ELR (cell line): ENCODE measurements around the gene PID1.

Experiments
- DNase-seq: peaks from one replicate; pipeline ENCODE4 v3.0.0-alpha.2; 2015; ENCODE audit warnings: low read depth

PID1 gene, protein sequence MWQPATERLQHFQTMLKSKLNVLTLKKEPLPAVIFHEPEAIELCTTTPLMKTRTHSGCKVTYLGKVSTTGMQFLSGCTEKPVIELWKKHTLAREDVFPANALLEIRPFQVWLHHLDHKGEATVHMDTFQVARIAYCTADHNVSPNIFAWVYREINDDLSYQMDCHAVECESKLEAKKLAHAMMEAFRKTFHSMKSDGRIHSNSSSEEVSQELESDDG

DNA sequence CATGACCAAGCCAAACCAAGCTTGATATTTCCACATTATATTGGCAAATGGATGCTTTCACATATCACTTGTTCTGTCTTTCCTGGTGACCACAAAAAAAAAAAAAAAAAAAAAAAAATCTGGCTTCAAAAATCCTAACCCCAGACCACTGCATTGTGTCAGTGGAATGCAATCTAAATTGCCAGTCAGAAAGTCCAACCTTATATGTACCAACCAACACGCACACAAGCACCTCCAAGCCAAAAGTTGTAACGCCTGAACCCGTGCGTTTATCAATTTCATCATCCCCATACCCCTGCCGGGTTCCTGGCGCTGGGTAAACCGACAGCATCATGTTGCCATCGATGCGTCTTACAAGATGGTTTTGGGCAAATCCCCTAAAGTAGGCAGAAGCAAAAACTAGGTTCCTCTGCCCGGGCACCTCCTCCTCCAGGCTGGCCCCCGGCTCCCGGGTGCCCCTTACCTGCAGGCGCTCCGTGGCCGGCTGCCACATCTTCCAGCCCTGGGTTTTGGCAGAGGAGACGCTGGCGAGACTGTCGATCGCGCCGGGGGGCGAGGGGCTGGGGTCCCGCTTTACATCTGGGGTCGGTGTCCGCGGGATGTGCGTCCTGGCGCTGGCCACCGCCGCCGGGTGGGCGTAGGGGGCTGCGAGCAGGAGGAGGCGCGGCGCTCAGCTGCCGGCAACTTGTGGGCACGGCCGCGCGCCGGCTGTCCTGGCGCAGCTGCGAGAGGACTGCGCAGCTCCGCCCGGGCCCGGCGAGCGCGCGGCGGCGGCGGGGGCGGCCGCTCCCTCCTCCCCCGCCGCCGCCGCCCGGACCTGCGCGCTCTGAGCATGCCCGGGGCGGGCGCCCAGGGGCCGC, at the start of gene PID1:
TSS of gene PID1 (minus strand) at position 737 of the 860 bp plus-strand sequence. CDS start at position 493, 244 bp downstream.
- peak; percentile 74 for DNase-seq

DNA sequence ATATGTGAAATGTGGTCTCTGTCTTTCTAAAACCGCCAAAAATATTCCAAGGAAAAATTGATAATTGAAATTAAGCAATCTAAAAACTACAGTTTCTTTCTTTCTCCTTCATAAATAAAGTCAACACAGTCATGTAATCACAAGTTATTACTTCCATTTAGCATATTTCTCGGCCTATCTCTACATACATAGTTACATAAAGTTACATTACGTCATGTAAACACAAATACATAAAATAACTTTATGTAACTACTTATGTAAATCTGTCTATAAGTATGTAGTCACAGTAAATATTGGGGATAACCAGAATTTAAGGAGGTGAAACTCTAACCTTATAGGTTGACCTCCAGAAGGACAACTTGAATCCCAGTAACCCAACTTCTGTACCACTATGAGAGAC, 48.5 kb upstream of the PID1 start:
- no peak for DNase-seq

DNA sequence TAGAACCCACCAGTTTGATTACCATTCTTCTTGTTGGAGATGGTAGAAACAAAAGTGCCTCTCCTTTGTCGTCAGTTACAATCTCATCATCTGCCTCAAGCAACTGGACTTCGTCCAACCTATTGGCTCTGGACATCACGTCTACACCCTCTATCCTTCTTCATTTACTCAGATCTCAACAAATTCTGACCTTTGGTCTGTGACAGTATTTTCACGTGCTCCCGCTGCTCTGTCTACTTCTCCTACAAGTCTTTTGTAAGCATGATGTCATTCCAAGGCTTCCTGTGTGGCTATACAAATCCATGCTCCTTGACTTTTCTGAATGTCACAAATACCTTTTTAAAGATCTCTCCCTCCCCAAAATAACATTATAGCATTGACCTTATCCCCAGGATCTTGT, 43.0 kb upstream of the PID1 start:
- peak; percentile 34 for DNase-seq

DNA sequence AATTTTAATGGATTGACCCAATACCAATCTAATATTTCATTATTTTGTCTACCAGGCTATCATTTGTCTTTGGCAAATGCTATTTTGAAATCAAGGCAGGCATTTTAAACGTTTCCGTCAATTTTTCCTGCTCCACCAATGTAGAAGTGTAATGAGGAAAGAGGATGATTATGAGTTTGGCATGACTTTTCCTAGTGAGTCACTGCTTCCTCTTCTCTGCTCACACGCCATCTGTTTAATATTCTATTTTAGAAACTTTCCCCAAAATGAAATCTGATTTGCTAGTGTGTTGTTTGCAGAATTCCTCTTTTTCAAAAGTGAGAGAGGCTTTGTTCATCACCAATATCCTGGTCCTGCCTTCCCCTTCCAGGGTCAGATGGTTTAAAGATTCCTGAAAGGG, 42.5 kb upstream of the PID1 start:
- peak; percentile 84 for DNase-seq

DNA sequence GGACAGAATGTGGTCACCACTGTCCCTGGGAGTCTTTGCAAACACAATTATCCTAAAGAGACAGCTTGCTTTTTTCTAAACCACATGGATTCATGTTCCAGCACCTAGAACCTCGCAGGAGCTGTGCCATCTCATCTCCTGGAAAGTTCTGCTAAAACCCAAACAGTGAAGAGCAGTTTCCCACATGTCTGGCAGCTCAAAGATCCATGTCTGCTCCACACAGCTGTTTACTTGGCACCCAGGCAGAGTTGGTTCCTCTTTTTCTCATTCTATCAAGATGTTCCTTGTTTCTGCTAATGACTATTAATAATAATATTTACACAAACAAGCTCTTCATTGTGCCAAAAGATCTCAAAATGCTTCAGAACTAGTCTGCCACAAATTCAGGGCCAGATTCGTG, 30.1 kb upstream of the PID1 start:
- no peak for DNase-seq

DNA sequence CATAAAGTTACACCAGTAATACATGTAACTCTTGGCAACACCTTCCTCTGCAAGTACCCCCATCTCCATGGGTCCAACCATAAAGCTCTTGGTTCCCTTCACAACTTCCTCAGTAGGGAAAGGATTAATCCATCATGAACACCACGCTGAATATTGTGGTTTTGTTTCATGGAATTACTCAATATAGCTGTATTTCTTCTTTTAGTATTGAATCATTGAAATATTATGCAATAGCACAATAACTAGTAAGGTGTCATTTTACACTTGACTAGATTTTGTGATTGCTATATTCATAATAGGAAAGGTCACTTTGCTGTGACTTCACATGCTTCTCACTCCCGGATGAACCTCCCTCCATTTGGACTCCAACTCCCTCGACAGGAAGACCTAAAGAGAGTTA, 29.7 kb upstream of the PID1 start:
- DNase-seq, result peak; percentile 32

DNA sequence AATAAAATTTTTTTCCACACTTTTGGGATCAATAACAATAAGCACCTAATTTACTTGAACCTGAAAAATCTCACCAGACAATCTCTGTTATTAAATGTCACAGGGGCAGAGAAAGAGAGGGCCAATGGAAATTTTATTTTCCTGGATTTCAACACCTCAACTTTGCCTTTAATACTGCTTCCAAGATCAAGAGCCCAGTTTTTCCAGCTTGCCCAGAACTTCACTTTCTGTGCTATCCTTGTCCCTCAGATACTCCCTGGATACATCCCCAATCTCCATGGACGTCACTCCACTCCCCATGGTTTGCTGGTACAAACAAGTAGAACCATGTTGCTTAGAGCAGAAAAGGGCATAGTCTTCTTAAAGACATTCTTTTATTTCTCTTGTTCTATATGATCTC, 29.3 kb upstream of the PID1 start:
- no peak for DNase-seq

DNA sequence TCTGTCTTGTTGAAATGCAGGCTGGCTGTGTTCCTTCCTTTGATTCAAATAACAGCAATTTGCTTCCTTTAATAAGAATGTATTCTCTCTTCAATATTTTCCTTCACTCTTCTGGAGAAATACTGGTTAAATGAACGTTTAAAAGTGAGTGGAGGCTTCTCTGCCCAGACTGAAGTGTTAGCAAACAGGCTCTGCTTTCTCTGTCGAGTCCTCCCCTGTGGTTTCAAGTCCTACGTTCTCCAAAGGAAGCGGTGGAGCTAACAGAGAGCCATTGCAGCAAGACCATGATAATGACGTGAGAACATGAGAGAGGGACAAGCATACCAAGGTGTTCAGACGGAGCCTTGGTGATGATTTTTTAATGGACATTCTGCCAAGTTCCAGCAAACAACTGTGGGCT, 26.2 kb upstream of the PID1 start:
- no peak for DNase-seq

DNA sequence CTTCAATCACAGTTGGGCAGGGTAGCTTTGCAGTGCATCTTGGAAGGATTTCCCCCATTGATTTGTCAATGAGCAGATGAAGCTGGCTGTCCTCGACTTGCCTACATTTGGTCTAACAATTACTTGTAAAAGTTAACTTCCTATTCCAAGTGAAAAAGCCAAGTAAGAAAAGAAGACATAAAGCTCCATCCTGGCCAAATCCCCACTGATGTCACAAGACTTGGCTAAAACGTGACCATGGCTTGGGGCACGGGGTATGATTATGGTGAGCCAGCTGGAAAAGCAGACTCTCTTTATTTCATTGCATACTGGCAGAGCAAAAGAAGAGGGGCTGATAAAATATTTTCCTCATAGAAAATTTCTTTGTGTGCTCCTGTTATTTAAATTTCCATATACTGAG, 25.4 kb upstream of the PID1 start:
- DNase-seq, result no peak

DNA sequence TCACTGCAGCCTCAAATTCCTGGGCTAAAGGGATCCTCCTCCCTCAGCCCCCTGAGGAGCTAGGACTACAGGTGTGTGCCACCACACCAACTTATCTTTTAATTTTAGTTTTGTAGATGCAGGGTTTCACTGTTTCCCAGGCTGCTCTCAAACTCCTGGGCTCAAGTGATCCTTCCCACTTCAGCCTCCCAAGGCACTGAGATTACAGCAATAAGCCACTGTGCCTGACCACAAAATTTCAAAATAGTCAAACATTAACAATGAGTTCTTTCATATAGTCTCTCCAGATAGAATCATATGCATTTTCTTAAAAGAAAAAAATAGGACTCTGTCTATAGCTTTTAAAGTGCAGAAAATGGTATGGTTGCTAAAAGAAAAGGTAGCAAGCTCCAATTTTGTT, 24.9 kb upstream of the PID1 start:
- peak; percentile 25 for DNase-seq

DNA sequence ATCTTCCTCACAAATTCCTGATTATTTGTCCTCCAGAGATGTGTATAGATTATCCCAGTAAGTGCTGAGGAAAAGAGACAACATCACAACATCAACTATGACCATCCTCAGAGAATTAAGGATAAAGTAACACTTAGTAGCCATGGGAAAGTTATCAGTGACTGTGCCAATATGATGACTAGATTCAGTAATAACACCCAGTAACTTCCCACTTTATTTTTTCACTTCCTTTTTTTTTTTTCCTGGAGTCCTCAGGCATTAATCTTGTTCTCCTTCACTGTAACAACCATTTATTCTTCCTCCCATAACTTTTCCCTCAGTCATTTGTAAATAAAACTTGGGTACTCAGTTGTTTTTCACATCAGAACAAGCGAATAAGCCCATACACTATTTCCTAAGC, 16.7 kb upstream of the PID1 start:
- DNase-seq, result no peak

DNA sequence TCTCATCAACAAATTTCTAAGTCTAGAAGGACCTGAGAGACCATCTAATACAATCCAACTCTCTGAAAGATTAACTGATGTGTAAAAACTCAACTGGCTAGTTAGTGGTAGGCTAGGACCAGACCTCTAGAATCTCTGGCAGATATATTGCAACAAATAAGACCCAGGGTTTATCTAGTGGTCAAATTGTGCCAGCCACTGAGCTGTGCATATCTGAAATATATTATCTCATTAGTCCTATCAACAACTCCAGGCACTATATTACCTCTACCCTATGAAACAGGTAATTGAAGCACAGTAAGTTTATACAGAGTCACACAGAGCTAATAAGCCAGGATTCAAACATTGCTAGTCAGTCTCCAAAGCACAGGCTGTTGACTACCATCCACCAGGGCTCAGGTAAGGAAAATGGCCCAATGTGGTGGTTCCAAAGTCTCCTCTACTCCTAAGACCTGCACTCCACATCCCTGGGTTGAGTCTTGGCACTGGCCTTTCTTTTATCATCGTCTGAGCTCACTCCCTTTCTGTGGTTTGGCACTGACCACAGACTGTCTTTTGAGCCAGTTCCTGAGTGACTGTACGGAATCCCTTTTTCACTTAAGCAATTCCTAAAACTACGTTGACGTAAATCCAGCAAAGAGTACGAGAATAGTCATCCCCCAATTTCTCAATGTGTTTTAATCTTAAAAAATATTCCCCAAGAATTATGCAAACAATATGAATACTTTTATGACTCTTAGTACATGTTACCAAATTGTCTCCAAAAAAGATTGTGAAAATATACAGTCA, 11.9 kb upstream of the PID1 start:
- DNase-seq, result peak; percentile 94

DNA sequence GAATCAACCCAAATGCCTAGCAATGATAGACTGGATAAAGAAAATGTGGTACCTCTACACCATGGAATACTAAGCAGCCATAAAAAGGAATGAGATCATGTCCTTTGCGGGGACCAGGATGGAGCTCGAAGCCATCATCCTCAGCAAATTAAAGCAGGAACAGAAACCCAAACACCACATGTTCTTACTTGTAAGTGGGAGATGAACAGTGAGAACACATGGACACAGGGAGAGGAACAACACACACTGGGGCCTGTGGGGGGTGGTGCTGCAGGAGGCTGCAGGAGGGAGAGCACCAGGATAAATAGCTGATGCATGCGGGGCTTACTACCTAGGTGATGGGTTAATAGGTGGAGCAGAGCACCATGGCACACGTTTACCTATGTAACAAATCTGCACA, 8.4 kb upstream of the PID1 start:
- DNase-seq, result no peak

DNA sequence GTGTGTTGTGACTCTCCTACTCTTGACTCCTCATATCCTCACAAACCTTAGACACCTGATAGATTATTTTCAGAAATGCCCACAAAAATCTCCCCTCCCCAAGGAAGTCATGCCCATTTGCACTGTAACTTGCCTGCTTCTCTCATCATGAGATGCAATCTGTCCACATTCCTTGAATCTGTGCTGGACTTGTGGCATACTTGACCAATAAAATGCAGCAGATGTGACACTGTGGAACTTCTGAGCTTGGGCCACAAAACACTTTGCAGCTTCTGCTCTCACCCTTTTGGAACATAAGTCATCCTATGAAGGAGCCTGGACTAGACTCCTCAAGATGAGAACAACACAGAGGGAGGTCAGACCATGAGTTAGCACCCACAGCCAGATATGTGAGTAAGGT, 4.4 kb upstream of the PID1 start:
- no peak for DNase-seq

DNA sequence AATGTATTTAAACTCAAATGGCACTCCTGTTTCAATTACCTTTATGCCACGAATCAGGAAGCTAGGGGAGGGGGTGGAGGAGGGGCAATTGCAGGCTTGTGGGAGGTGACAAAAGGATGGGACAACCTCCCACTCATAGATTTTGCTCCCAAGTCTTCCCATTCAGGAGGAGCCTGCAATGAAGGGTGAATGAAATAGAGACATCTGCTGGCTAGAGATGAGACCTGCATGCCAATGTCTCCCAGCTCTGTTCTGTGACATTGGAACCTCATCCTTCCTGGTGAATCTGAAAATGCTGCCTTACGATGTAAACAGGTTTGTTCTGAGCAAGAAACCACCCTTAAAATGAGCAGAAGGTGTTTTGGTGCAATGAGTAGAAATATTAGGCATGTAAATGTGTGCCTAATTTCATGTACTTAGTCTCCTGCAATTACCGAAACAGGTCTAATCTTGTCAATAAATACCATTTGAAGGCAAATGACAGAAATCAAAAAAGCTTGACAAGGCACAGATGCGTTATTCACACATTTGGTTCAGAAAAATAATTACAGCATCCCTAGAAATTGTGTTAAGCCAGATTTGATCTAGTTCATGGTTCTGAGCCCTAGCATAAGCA, 2.7 kb upstream of the PID1 start:
- peak; percentile 92 for DNase-seq

DNA sequence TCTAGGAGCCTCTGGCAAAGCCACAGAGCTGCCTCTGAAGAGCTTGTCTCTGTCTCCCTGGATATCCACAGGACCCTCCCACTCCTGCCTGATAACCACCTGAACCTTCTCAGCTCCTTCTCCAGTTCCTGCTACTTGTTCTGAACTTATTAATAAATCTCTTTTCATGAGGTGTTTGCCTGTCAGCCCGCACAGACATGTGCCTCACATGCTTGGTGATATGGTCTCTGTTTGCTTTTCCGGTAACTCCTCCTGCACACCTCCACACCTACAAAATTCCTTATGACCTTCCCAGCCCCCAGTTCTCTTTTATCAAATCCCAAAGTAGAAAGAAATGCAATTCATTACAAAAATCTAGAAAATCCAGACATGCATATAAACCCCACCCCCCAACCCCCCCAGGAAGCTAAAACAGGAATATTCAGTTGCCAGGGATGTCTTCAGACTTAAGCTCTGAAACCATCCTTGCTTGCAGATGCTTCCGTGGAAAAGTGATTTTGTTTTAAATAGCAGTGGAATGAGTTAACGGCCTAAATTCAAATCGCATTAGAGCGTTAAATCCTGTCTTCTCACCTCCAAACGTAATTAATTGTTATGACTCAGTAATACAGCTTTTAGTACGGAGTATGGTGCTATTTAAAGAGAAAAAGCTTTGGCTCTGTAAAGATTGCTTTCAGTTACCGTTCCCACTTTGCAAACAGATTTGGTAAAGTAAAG, 2.1 kb upstream of the PID1 start:
- no peak for DNase-seq

DNA sequence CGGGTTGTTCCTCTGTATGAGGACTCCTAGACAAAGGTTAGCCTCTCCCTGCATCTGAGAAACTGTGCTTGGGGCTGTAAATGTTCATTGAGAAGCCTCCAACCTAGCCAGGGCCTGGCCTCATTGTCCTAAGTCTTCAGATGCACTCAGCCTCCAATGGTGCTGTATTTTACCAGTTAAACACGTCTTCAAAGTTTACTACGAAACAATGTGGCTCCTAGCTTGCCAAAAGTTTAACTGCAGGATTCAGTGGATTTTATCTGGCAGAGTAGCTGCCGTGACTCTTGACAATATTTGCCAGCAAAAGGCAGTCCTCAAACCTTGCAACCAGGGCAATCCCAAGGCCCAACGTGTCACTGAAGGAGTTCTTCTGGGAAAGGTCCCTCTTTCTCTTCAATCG, 1.1 kb downstream of the PID1 start:
- peak; percentile 38 for DNase-seq

DNA sequence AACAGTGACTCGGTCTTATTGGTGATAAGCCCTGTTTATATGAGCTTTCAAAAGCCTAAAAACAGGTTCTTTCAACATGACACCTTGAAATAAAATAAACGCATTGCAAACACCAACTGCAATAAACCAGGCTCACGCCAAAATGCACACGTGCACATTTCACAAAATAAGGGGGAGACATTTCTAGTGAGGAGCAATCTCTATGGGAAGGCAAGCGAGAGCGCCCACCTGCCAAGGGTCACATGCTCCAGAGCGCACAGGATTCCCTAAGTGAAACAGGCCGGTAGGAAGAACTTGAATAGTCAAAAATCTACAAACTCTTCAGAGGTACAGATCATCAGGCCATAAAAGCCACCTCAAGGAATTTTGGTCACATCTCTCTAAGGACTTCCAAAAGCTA, 1.9 kb downstream of the PID1 start:
- DNase-seq, result no peak

DNA sequence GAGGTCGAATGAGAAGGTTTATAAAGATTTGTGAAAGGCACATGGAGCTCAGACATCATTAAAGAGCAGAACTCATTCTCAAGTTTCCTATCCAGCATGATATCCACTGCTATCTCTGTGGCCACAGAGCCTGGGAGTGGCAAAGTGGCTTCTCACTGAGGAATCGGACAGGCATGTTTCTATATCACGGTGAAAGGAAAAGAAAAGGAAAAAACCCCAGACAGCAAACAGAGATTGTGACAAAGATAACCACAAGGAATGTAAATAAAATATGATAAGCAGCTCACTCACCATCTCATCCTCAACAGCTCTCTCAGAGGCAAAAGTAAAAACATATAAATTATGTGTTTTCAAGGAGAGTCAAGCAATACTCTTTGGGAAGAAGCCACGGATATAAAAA, 2.5 kb downstream of the PID1 start:
- DNase-seq, result peak; percentile 83

DNA sequence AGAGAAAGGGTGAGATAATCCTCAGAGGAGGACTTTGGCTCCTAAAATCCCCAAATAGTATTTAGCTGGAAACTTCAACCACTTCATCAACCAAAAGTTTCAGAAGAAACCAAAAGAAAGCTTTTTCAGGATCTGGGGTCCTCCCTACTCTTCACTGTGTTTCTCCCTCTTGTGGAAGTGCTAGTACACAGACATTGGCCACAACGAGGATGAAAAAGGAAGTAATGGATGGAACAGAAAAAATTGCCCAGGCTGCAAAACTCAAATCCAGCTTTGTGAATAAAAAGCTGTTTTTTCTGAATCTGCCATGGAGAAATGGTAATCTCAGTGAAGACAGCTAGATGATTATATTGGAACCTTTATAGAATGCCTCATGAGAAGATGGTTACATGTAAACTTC, 4.0 kb downstream of the PID1 start:
- DNase-seq, result peak; percentile 7

DNA sequence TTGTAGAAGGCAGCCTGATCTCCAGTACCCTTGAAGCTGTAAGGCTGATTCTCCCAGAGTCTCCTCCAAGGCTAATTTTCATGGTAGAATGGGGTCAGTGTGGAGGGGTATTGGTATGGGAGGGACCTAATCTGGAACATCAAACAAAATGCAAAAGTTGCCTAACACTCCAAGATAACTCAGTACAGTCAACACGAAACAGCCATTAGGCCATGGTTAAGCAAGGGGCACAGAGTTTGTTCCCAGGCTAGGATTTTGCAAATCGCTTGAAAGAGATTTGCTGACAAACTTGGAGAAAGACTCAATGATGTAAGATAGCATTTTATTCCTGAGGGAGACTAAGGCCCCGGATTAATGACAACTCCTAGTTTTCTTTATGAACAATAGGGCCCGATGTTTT, 5.4 kb downstream of the PID1 start:
- no peak for DNase-seq

DNA sequence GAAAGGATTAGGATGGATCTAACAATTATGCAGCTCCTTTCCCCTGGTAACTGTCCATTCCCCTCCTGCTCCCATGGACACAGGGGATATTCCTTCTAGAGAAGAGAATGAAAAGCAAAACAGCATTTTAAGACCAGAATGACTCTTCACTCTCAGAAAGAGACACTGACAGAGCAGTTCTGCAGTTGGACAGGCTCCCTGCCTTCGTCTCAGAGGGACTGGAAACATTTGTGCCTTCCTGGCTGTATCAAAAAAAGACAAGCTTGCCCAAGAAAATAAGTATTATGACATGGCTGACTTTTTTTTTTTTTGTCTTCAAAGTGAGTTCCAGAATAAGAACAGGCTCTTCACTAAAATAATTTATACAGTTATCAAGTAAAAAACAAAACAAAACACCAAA, 9.5 kb downstream of the PID1 start:
- no peak for DNase-seq
